MM.1S (cell line): ENCODE data around the gene RARB.

Experiments used
- CTCF ChIP-seq: fragments of 300-600 bp; sonication (generic); IDR thresholded peaks from 2 replicates; pipeline ENCODE4 v1.5.1; 2016; ENCODE audit warnings: antibody characterized with exemption, low read length, mixed read lengths
- EZH2 ChIP-seq: fragments of 300-600 bp; sonication (generic); optimal IDR thresholded peaks from 2 replicates; pipeline ENCODE3; 2017; ENCODE audit warnings: low read depth, mild to moderate bottlenecking, antibody characterized with exemption, low read length, mixed read lengths

GRCh38 chr3:25461946-25462345 lies 33.9 kb downstream of the RARB start:
- TF ChIP-seq CTCF (no peak), EZH2 (no peak)
